Fibroblast of lung (primary cell): ENCODE results near the gene BCAT1. TPM values are rescaled to one million over a fixed set of nuclear protein-coding genes. Genes with fewer than 3 reads are reported as not detected.

Experiments
- DNase-seq, 2 donors: peaks; one replicate each; pipeline versions ENCODE4 v3.0.0 to v3.0.0-alpha.2; 2010; ENCODE audit warnings: low read depth in 2 of 2
- H2AFZ ChIP-seq: 2 replicates; pipeline ENCODE4 v1.5.1; 2012; ENCODE audit warnings: low read length, control low read depth, inconsistent platforms
- H3K27ac ChIP-seq: 2 replicates; pipeline ENCODE4 v1.5.1; 2011; ENCODE audit warnings: low read length, control low read depth; ENCODE audit not compliant: insufficient read depth
- H3K27me3 ChIP-seq: 2 replicates; pipeline ENCODE4 v1.5.1; 2011; ENCODE audit warnings: mild to moderate bottlenecking, low read length; ENCODE audit not compliant: control insufficient read depth, insufficient read depth
- H3K36me3 ChIP-seq: 2 replicates; pipeline ENCODE4 v1.5.1; 2011; ENCODE audit warnings: low read length; ENCODE audit not compliant: control insufficient read depth, insufficient read depth
- H3K4me1 ChIP-seq: 2 replicates; pipeline ENCODE4 v1.5.1; 2011; ENCODE audit warnings: low read length; ENCODE audit not compliant: control insufficient read depth, insufficient read depth; ENCODE audit errors: extremely low read depth
- H3K4me2 ChIP-seq: 2 replicates; pipeline ENCODE4 v1.5.1; 2011; ENCODE audit warnings: low read length, control low read depth; ENCODE audit not compliant: insufficient read depth; ENCODE audit errors: extremely low read depth
- H3K4me3 ChIP-seq, 4 experiments: fragments of 200-600 bp in 1 of 4; sonication (generic) in 1 of 4; replicated peaks in 1 of 4; 2 replicates each; pipeline ENCODE4 v1.5.1; 2011 to 2016; ENCODE audit warnings: low read length in 4 of 4, low read depth in 3 of 4, mild to moderate bottlenecking in 3 of 4, control low read depth in 2 of 4, inconsistent platforms in 1 of 4, mixed read lengths in 1 of 4; ENCODE audit not compliant: insufficient read depth in 1 of 4; ENCODE audit errors: control extremely low read depth in 1 of 4
- H3K79me2 ChIP-seq: 2 replicates; pipeline ENCODE4 v1.5.1; 2012; ENCODE audit warnings: mild to moderate bottlenecking, low read length, inconsistent platforms; ENCODE audit not compliant: control insufficient read depth, insufficient read depth
- H3K9ac ChIP-seq: 2 replicates; pipeline ENCODE4 v1.5.1; 2011; ENCODE audit warnings: mild to moderate bottlenecking, low read length, control low read depth; ENCODE audit not compliant: insufficient read depth
- H3K9me3 ChIP-seq: 2 replicates; pipeline ENCODE4 v1.5.1; 2012; ENCODE audit warnings: low read depth, low read length; ENCODE audit not compliant: control insufficient read depth, insufficient read depth
- H4K20me1 ChIP-seq: 2 replicates; pipeline ENCODE4 v1.5.1; 2011; ENCODE audit warnings: low read length; ENCODE audit not compliant: control insufficient read depth, insufficient read depth; ENCODE audit errors: extremely low read depth
- EZH2 ChIP-seq: IDR thresholded peaks from 2 replicates; pipeline ENCODE4 v1.5.1; 2012; ENCODE audit warnings: low read length, control low read depth, mild to moderate bottlenecking; ENCODE audit errors: missing control alignments
- polyA plus RNA-seq, 2 donors: library from polyadenylated mRNA; depleted of rRNA in 1 of 2; stranded (reverse) in 1 of 2; unstranded in 1 of 2; fragments of >200 nt; gene quantifications; 2 replicates each; pipeline ENCODE4 v1.2.1, GENCODE V29; 2011 to 2012; ENCODE audit warnings: missing spikeins in 1 of 2
- total RNA-seq: library from RNA; depleted of rRNA; stranded (reverse); fragments of >200 nt; gene quantifications from 2 replicates; pipeline ENCODE4 v1.2.1, GENCODE V29; 2014
- TF ChIP-seq, protein P1 (sequence below), 2 donors: IDR thresholded peaks in 1 of 2; conservative IDR thresholded peaks in 1 of 2; 1 replicate in 1 of 2; 2 replicates in 1 of 2; pipeline ENCODE4 v1.5.1; 2011 to 2012; ENCODE audit warnings: low read length in 2 of 2, control low read depth in 1 of 2, inconsistent platforms in 1 of 2, low read depth in 1 of 2, mild to moderate bottlenecking in 1 of 2

Gene BCAT1
- total and polyA plus RNA-seq, 2 donors (not counting 1 experiment from before 2014, with no cell fraction given) = 27.8 to 162 TPM

DNA sequence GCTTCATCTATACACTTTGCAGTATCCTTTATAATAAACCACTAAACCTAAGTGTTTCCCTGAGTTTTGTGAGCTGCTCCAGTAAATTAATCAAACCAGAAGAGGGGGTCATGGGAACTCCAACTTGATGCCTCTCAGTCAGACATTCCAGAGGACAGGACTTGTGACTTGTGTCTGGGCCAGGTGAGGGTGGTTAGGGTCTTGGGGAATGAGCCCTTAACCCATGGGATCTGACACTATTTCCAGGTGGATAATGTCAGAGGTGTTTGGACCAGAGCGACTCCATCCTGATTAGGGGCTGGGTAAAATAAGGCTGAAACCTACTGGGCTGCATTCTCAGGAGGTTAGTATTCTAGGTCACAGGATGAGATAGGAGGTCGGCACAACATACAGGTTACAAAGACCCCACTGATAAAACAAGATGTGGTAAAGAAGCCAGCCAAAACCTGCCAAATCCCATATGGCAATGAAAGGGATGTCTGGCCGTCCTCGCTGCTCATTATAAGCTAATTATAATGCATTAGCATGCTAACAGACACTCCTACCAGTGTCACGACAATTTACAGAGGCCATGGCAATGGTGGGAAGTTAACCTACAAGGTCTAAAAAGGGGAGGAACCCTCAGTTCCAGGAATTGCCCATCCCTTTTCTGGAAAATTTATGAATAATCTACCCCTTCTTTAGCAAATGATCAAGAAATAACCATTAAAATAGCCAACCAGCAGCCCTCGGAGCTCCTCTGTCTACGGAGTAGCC, 58.7 kb downstream of the BCAT1 start:
- Histone ChIP-seq H3K27me3 (no peaks in the 10 kb centered on the region), H3K9me3 (no peaks in the 10 kb centered on the region), H3K4me1 (no peaks in the 10 kb centered on the region), H2AFZ (no peak overlapping the region), H4K20me1 (no peaks in the 10 kb centered on the region), H3K36me3 (peaks cover 3% of the 10 kb centered on the region), H3K9ac (no peak overlapping the region), H3K4me3 (no peak overlapping the region), H3K79me2 (no peaks in the 10 kb centered on the region), H3K27ac (no peak overlapping the region), H3K4me2 (no peak overlapping the region)
- DNase-seq = no peak
- no peak for TF ChIP-seq EZH2
- TF ChIP-seq, protein P1, sequence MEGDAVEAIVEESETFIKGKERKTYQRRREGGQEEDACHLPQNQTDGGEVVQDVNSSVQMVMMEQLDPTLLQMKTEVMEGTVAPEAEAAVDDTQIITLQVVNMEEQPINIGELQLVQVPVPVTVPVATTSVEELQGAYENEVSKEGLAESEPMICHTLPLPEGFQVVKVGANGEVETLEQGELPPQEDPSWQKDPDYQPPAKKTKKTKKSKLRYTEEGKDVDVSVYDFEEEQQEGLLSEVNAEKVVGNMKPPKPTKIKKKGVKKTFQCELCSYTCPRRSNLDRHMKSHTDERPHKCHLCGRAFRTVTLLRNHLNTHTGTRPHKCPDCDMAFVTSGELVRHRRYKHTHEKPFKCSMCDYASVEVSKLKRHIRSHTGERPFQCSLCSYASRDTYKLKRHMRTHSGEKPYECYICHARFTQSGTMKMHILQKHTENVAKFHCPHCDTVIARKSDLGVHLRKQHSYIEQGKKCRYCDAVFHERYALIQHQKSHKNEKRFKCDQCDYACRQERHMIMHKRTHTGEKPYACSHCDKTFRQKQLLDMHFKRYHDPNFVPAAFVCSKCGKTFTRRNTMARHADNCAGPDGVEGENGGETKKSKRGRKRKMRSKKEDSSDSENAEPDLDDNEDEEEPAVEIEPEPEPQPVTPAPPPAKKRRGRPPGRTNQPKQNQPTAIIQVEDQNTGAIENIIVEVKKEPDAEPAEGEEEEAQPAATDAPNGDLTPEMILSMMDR (conservative IDR thresholded peaks at IDR 0.05 in 1 of 2, IDR thresholded peaks at IDR 0.05 in 1 of 2; ENCODE audit: low read depth in 1 of 2, low read length in 2 of 2) = no peak

DNA sequence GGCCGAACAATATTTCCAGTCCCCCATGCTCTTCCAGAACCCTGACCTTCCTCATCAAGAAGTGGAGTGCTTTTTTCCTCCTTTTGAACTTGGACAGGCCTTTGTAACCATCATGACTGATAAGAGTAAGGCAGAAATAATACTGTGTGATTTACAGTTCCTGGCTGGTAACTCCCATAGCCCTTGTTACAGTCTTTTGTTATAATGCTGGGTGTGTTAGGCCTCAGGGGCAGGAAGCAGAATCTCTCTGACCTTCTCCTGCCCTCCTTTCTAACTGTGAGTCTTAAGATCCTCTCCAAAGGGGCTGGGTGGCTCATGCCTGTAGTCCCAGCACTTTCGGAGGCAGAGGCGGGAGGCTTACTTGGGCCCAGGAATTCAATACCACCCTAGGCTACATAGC, 59.5 kb downstream of the BCAT1 start:
- no peaks in the 10 kb centered on the region for H3K9me3 ChIP-seq
- no peaks in the 10 kb centered on the region for H3K79me2 ChIP-seq
- no peak overlapping the region for H3K4me2 ChIP-seq
- no peak overlapping the region for H3K27ac ChIP-seq
- H4K20me1 ChIP-seq = no peaks in the 10 kb centered on the region
- H3K4me1 ChIP-seq = no peaks in the 10 kb centered on the region
- TF ChIP-seq, protein P1 (conservative IDR thresholded peaks at IDR 0.05 in 1 of 2, IDR thresholded peaks at IDR 0.05 in 1 of 2; ENCODE audit: low read depth in 1 of 2, low read length in 2 of 2) = no peak
- TF ChIP-seq EZH2 = no peak
- H3K9ac ChIP-seq = no peak overlapping the region
- no peak overlapping the region for H3K4me3 ChIP-seq
- no peaks in the 10 kb centered on the region for H3K27me3 ChIP-seq
- no peak for DNase-seq
- H3K36me3 ChIP-seq = peaks cover 3% of the 10 kb centered on the region
- no peak overlapping the region for H2AFZ ChIP-seq

DNA sequence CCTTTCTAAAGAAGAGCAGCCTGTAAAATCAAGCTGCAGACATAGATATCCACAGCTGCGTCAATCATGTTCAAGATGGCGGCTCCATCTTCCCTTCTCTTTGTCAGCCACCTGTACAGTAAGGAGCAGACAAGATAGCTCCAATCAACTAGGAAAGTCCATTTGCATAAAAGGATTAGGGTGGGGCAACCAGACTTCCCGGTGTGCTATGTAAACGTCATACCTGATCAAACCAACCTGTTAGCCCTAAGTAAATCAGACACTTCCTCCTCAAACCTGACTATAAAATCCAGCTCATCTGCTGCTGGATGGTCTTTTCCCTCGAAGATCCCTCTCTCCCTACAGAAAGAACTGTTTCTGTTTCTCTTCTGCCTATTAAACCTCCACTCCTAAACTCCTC, 60.1 kb downstream of the BCAT1 start:
- H3K79me2 ChIP-seq = no peaks in the 10 kb centered on the region

More for the DNA sequence above, 60.1 kb downstream of the BCAT1 start:
- Histone ChIP-seq H3K27me3 (no peaks in the 10 kb centered on the region), H3K27ac (no peak overlapping the region), H4K20me1 (no peaks in the 10 kb centered on the region), H3K4me2 (no peak overlapping the region), H2AFZ (no peak overlapping the region), H3K4me1 (no peaks in the 10 kb centered on the region), H3K9ac (no peak overlapping the region), H3K9me3 (no peaks in the 10 kb centered on the region), H3K4me3 (no peak overlapping the region), H3K36me3 (no peaks in the 10 kb centered on the region)
- TF ChIP-seq, protein P1 (conservative IDR thresholded peaks at IDR 0.05 in 1 of 2, IDR thresholded peaks at IDR 0.05 in 1 of 2; ENCODE audit: low read depth in 1 of 2, low read length in 2 of 2) = no peak
- TF ChIP-seq EZH2 = no peak
- DNase-seq = no peak
